Karpas-422 (cell line): Measurements from ENCODE around the gene NCK1. TPM values are rescaled to one million over a fixed set of nuclear protein-coding genes. Genes with fewer than 3 reads are reported as not detected.

ENCODE experiments used
- DNase-seq: peaks from one replicate; pipeline ENCODE4 v3.0.0-alpha.2; 2015
- H2AFZ ChIP-seq: fragments of 200-600 bp; sonication (generic); 2 replicates; pipeline ENCODE4 v1.6.1; 2014; ENCODE audit warnings: antibody characterized with exemption, low read length, mixed read lengths
- H3K27ac ChIP-seq: fragments of 200-600 bp; sonication (generic); 2 replicates; pipeline ENCODE4 v1.5.1; 2014; ENCODE audit warnings: mild to moderate bottlenecking, low read length, moderate library complexity
- H3K27me3 ChIP-seq: fragments of 200-600 bp; sonication (generic); 2 replicates; pipeline ENCODE4 v1.6.1; 2014; ENCODE audit warnings: low read length, mixed read lengths
- H3K36me3 ChIP-seq: fragments of 200-600 bp; sonication (generic); 2 replicates; pipeline ENCODE4 v1.6.1; 2014; ENCODE audit warnings: low read length, mixed read lengths; ENCODE audit not compliant: insufficient read depth
- H3K4me1 ChIP-seq: fragments of 200-600 bp; sonication (generic); 2 replicates; pipeline ENCODE4 v1.6.1; 2014; ENCODE audit warnings: mild to moderate bottlenecking, low read length, mixed read lengths
- H3K4me2 ChIP-seq: fragments of 200-600 bp; sonication (generic); 2 replicates; pipeline ENCODE4 v1.6.1; 2014; ENCODE audit warnings: low read length, low read depth, mild to moderate bottlenecking; ENCODE audit not compliant: poor library complexity, severe bottlenecking
- H3K4me3 ChIP-seq: fragments of 200-600 bp; sonication (generic); 2 replicates; pipeline ENCODE4 v1.5.1; 2014; ENCODE audit warnings: mild to moderate bottlenecking, antibody characterized with exemption, low read length, mixed read lengths
- H3K79me2 ChIP-seq: fragments of 200-600 bp; sonication (generic); 2 replicates; pipeline ENCODE4 v1.6.1; 2014; ENCODE audit warnings: mild to moderate bottlenecking, low read length, mixed read lengths
- H3K9ac ChIP-seq: fragments of 200-600 bp; sonication (generic); 2 replicates; pipeline ENCODE4 v1.6.0; 2014; ENCODE audit warnings: low read length
- H3K9me2 ChIP-seq: fragments of 200-600 bp; sonication (generic), shearing (Covaris generic); replicated peaks from 2 replicates; pipeline ENCODE4 v1.6.0; 2014; ENCODE audit warnings: mild to moderate bottlenecking, low read length, moderate library complexity; ENCODE audit not compliant: insufficient read depth
- H3K9me3 ChIP-seq: fragments of 300-700, 200-600 bp; sonication (generic); 2 replicates; pipeline ENCODE4 v1.6.1; 2014; ENCODE audit warnings: low read length, mixed read lengths
- H4K20me1 ChIP-seq: fragments of 200-600 bp; sonication (generic); 2 replicates; pipeline ENCODE4 v1.6.1; 2014; ENCODE audit warnings: mild to moderate bottlenecking, antibody characterized with exemption, low read length, low read depth; ENCODE audit not compliant: insufficient read depth
- total RNA-seq: library from RNA; depleted of rRNA; stranded (reverse); fragments of >200 nt; shearing (Covaris generic); gene quantifications from 2 replicates; pipeline ENCODE4 v1.2.3, GENCODE V29; 2014; ENCODE audit warnings: low replicate concordance

NCK1 gene
- total RNA-seq, 1 experiment from 2014 or later, result 77.7 TPM

- no peak for DNase-seq
- Histone ChIP-seq H3K79me2 (peaks cover 100% of the 10 kb centered on the region), H3K9ac (no peak overlapping the region), H3K27me3 (no peaks in the 10 kb centered on the region), H3K4me1 (peaks cover 95% of the 10 kb centered on the region), H3K36me3 (peaks cover 19% of the 10 kb centered on the region), H3K27ac (no peak overlapping the region; the same call in 1 of the 2 replicates), H3K9me2 (no peaks in the 10 kb centered on the region), H4K20me1 (peaks cover 5% of the 10 kb centered on the region; the same call in 1 of the 2 replicates), H3K9me3 (peaks cover 4% of the 10 kb centered on the region; the same call in 1 of the 2 replicates), H3K4me2 (no peak overlapping the region), H3K4me3 (no peak overlapping the region), H2AFZ (no peak overlapping the region)
Measured at GRCh38 chr3:136904746-136905145, 42.7 kb downstream of the NCK1 start.

GRCh38 chr3:136905549-136905948, 43.5 kb downstream of the NCK1 start:
- no peak overlapping the region for H3K4me3 ChIP-seq
- DNase-seq, result no peak

GRCh38 chr3:136906725-136907124, 44.7 kb downstream of the NCK1 start:
- no peaks in the 10 kb centered on the region for H3K9me2 ChIP-seq
- H3K4me2 ChIP-seq, result peak overlapping the region; percentile 15
- peaks cover 5% of the 10 kb centered on the region; the same call in 1 of the 2 replicates for H4K20me1 ChIP-seq
- no peak overlapping the region for H3K4me3 ChIP-seq
- DNase-seq, result no peak
- peak overlapping the region; percentile 10; the same call in 1 of the 2 replicates for H3K27ac ChIP-seq
- H3K36me3 ChIP-seq, result peaks cover 18% of the 10 kb centered on the region
- no peaks in the 10 kb centered on the region for H3K27me3 ChIP-seq
- H3K4me1 ChIP-seq, result peaks cover 95% of the 10 kb centered on the region
- H2AFZ ChIP-seq, result no peak overlapping the region
- H3K9me3 ChIP-seq, result peaks cover 4% of the 10 kb centered on the region; the same call in 1 of the 2 replicates
- peaks cover 100% of the 10 kb centered on the region for H3K79me2 ChIP-seq
- H3K9ac ChIP-seq, result no peak overlapping the region

More at GRCh38 chr3:136905549-136905948, 43.5 kb downstream of the NCK1 start:
- Histone ChIP-seq H4K20me1 (peaks cover 5% of the 10 kb centered on the region; the same call in 1 of the 2 replicates), H3K9me3 (peaks cover 4% of the 10 kb centered on the region; the same call in 1 of the 2 replicates), H3K36me3 (peaks cover 14% of the 10 kb centered on the region; the same call in 1 of the 2 replicates), H3K27ac (peak overlapping the region; percentile 21; the same call in 1 of the 2 replicates), H3K9ac (no peak overlapping the region), H2AFZ (no peak overlapping the region), H3K9me2 (no peaks in the 10 kb centered on the region), H3K79me2 (peaks cover 100% of the 10 kb centered on the region), H3K4me2 (no peak overlapping the region), H3K4me1 (peaks cover 95% of the 10 kb centered on the region), H3K27me3 (no peaks in the 10 kb centered on the region)

- peaks cover 85% of the 10 kb centered on the region for H3K4me1 ChIP-seq
- H3K36me3 ChIP-seq, result peaks cover 24% of the 10 kb centered on the region
- peak overlapping the region; percentile 48 for H3K27ac ChIP-seq
- H3K9ac ChIP-seq, result no peak overlapping the region
- H3K9me2 ChIP-seq, result no peaks in the 10 kb centered on the region
- H3K4me3 ChIP-seq, result no peak overlapping the region
- H3K27me3 ChIP-seq, result no peaks in the 10 kb centered on the region
- peak overlapping the region; percentile 31 for H3K4me2 ChIP-seq
- DNase-seq, result no peak
- peaks cover 100% of the 10 kb centered on the region for H3K79me2 ChIP-seq
- peaks cover 4% of the 10 kb centered on the region; the same call in 1 of the 2 replicates for H3K9me3 ChIP-seq
- H2AFZ ChIP-seq, result no peak overlapping the region
- H4K20me1 ChIP-seq, result peaks cover 5% of the 10 kb centered on the region; the same call in 1 of the 2 replicates
Measured at GRCh38 chr3:136908297-136908696, 46.3 kb downstream of the NCK1 start.

- H3K4me2 ChIP-seq, result peak overlapping the region; percentile 31
Measured at GRCh38 chr3:136909187-136909586, 47.2 kb downstream of the NCK1 start.

GRCh38 chr3:136910697-136911096, 48.7 kb downstream of the NCK1 start:
- Histone ChIP-seq H4K20me1 (peaks cover 5% of the 10 kb centered on the region; the same call in 1 of the 2 replicates), H2AFZ (no peak overlapping the region), H3K4me1 (peaks cover 84% of the 10 kb centered on the region), H3K36me3 (peaks cover 13% of the 10 kb centered on the region; the same call in 1 of the 2 replicates), H3K4me3 (no peak overlapping the region), H3K9me2 (no peaks in the 10 kb centered on the region), H3K4me2 (no peak overlapping the region), H3K27ac (peak overlapping the region; percentile 48; the same call in 1 of the 2 replicates), H3K9ac (no peak overlapping the region), H3K9me3 (no peaks in the 10 kb centered on the region), H3K27me3 (no peaks in the 10 kb centered on the region), H3K79me2 (peaks cover 100% of the 10 kb centered on the region)
- DNase-seq, result no peak

More at GRCh38 chr3:136909187-136909586, 47.2 kb downstream of the NCK1 start:
- H3K9me3 ChIP-seq, result no peaks in the 10 kb centered on the region
- H2AFZ ChIP-seq, result no peak overlapping the region
- H3K4me3 ChIP-seq, result no peak overlapping the region; the same call in 1 of the 2 replicates
- no peak for DNase-seq
- H3K9me2 ChIP-seq, result no peaks in the 10 kb centered on the region
- H3K9ac ChIP-seq, result peak overlapping the region; percentile 11; the same call in 1 of the 2 replicates
- H3K79me2 ChIP-seq, result peaks cover 100% of the 10 kb centered on the region
- H4K20me1 ChIP-seq, result peaks cover 5% of the 10 kb centered on the region; the same call in 1 of the 2 replicates
- H3K27ac ChIP-seq, result peak overlapping the region; percentile 48
- H3K36me3 ChIP-seq, result peaks cover 16% of the 10 kb centered on the region; the same call in 1 of the 2 replicates
- no peaks in the 10 kb centered on the region for H3K27me3 ChIP-seq
- peaks cover 84% of the 10 kb centered on the region for H3K4me1 ChIP-seq

- H3K79me2 ChIP-seq, result peaks cover 99% of the 10 kb centered on the region
- no peak overlapping the region for H3K4me2 ChIP-seq
- no peak overlapping the region for H3K4me3 ChIP-seq
- peaks cover 81% of the 10 kb centered on the region for H3K4me1 ChIP-seq
- peak overlapping the region; percentile 5; the same call in 1 of the 2 replicates for H3K27ac ChIP-seq
- no peak overlapping the region for H2AFZ ChIP-seq
- DNase-seq, result no peak
- peaks cover 13% of the 10 kb centered on the region for H3K36me3 ChIP-seq
- no peak overlapping the region for H3K9ac ChIP-seq
- no peaks in the 10 kb centered on the region for H3K9me2 ChIP-seq
- H3K9me3 ChIP-seq, result no peaks in the 10 kb centered on the region
- H3K27me3 ChIP-seq, result no peaks in the 10 kb centered on the region
- H4K20me1 ChIP-seq, result no peaks in the 10 kb centered on the region
Measured at GRCh38 chr3:136913168-136913567, 51.2 kb downstream of the NCK1 start.

- H3K27me3 ChIP-seq, result no peaks in the 10 kb centered on the region
- no peak overlapping the region for H3K4me3 ChIP-seq
- H3K4me2 ChIP-seq, result no peak overlapping the region
- no peak for DNase-seq
- H3K79me2 ChIP-seq, result peaks cover 99% of the 10 kb centered on the region
- no peak overlapping the region for H2AFZ ChIP-seq
- H3K9me3 ChIP-seq, result no peaks in the 10 kb centered on the region
- no peak overlapping the region for H3K9ac ChIP-seq
- H3K27ac ChIP-seq, result no peak overlapping the region
- no peaks in the 10 kb centered on the region for H3K9me2 ChIP-seq
- H3K36me3 ChIP-seq, result peaks cover 13% of the 10 kb centered on the region
- H4K20me1 ChIP-seq, result no peaks in the 10 kb centered on the region
- H3K4me1 ChIP-seq, result peaks cover 81% of the 10 kb centered on the region
Measured at GRCh38 chr3:136914739-136915138, 52.7 kb downstream of the NCK1 start.
